SK-N-SH (cell line): ENCODE measurements around the gene OSTF1.

Source experiments
- FOXJ3 ChIP-seq: sonication (generic); formaldehyde crosslinking; IDR thresholded peaks from 2 replicates; pipeline ENCODE4 v1.5.1; 2020; ENCODE audit warnings: mild to moderate bottlenecking, missing genetic modification reagents
- GABPA ChIP-seq: IDR thresholded peaks from 2 replicates; pipeline ENCODE4 v1.4.0; 2012; ENCODE audit warnings: low read depth, mild to moderate bottlenecking
- MEF2A ChIP-seq: IDR thresholded peaks from 2 replicates; pipeline ENCODE4 v1.4.0; 2012; ENCODE audit warnings: low read depth, borderline replicate concordance
- NRF1 ChIP-seq: IDR thresholded peaks from 2 replicates; pipeline ENCODE4 v1.6.1; 2012; ENCODE audit warnings: low read depth, mild to moderate bottlenecking, low read length
- RAD21 ChIP-seq: IDR thresholded peaks from 2 replicates; pipeline ENCODE4 v1.6.1; 2012; ENCODE audit warnings: mild to moderate bottlenecking, low read length
- RFX5 ChIP-seq: IDR thresholded peaks from 2 replicates; pipeline ENCODE4 v1.6.1; 2012; ENCODE audit warnings: mild to moderate bottlenecking, improper control_type of control experiment, low read length
- TAF1 ChIP-seq: IDR thresholded peaks from 2 replicates; pipeline ENCODE4 v1.6.1; 2012; ENCODE audit warnings: low read depth, mild to moderate bottlenecking, low read length, moderate library complexity, borderline replicate concordance
- TF ChIP-seq, protein P1 (sequence below): fragments of 200-600 bp; sonication (generic); IDR thresholded peaks from 2 replicates; pipeline ENCODE4 v1.6.1; 2017; ENCODE audit warnings: antibody characterized with exemption, mild to moderate bottlenecking, moderate library complexity
- TF ChIP-seq, protein P2 (sequence below): IDR thresholded peaks from 2 replicates; pipeline ENCODE4 v1.6.1; 2012; ENCODE audit warnings: mild to moderate bottlenecking, low read depth, low read length, moderate library complexity
- TF ChIP-seq, protein P3 (sequence below): IDR thresholded peaks from 2 replicates; pipeline ENCODE4 v1.4.0; 2012; ENCODE audit warnings: low read depth

DNA sequence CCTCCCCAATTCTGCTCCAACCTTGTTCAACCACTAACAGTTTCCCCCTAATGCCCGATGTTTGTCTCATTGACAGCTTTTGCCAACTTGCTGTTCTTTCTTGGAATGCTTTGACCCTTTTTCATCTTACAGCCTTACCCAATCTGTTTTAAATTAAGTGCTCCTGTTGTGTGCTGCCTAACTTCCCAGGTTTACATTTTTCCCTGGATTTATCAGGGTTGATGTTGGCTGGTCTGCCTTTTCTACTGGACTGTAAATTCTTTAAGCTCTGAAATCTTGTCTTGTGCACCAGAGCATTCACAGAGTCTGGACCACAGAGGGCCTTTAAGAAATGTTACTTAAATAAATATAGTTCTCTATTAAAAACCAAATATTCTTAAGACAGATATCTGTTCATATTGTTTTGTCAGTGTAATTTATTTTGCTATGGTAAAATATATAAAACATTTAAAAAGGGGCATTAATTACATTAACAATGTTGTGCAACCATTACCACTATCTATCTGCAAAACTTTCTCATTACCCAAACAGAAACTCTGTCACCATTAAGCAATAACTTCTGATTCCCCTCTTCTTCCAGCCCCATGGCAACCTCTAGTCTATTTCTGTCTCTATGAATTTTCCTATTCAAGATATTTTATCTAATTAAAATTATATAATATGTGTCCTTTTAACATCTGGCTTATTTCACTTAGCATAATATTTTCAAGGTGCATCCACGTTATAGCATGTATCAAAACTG is 73.0 kb downstream of the OSTF1 start:
- no peak for TF ChIP-seq RAD21
- no peak for TF ChIP-seq FOXJ3 (CRISPR knock-in tag)
- TF ChIP-seq, protein P1, sequence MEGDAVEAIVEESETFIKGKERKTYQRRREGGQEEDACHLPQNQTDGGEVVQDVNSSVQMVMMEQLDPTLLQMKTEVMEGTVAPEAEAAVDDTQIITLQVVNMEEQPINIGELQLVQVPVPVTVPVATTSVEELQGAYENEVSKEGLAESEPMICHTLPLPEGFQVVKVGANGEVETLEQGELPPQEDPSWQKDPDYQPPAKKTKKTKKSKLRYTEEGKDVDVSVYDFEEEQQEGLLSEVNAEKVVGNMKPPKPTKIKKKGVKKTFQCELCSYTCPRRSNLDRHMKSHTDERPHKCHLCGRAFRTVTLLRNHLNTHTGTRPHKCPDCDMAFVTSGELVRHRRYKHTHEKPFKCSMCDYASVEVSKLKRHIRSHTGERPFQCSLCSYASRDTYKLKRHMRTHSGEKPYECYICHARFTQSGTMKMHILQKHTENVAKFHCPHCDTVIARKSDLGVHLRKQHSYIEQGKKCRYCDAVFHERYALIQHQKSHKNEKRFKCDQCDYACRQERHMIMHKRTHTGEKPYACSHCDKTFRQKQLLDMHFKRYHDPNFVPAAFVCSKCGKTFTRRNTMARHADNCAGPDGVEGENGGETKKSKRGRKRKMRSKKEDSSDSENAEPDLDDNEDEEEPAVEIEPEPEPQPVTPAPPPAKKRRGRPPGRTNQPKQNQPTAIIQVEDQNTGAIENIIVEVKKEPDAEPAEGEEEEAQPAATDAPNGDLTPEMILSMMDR = no peak
- TF ChIP-seq MEF2A = no peak
- no peak for TF ChIP-seq NRF1
- no peak for TF ChIP-seq GABPA
- TF ChIP-seq RFX5 = no peak
- no peak for TF ChIP-seq TAF1
- TF ChIP-seq, protein P2, sequence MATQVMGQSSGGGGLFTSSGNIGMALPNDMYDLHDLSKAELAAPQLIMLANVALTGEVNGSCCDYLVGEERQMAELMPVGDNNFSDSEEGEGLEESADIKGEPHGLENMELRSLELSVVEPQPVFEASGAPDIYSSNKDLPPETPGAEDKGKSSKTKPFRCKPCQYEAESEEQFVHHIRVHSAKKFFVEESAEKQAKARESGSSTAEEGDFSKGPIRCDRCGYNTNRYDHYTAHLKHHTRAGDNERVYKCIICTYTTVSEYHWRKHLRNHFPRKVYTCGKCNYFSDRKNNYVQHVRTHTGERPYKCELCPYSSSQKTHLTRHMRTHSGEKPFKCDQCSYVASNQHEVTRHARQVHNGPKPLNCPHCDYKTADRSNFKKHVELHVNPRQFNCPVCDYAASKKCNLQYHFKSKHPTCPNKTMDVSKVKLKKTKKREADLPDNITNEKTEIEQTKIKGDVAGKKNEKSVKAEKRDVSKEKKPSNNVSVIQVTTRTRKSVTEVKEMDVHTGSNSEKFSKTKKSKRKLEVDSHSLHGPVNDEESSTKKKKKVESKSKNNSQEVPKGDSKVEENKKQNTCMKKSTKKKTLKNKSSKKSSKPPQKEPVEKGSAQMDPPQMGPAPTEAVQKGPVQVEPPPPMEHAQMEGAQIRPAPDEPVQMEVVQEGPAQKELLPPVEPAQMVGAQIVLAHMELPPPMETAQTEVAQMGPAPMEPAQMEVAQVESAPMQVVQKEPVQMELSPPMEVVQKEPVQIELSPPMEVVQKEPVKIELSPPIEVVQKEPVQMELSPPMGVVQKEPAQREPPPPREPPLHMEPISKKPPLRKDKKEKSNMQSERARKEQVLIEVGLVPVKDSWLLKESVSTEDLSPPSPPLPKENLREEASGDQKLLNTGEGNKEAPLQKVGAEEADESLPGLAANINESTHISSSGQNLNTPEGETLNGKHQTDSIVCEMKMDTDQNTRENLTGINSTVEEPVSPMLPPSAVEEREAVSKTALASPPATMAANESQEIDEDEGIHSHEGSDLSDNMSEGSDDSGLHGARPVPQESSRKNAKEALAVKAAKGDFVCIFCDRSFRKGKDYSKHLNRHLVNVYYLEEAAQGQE = no peak
- TF ChIP-seq, protein P3, sequence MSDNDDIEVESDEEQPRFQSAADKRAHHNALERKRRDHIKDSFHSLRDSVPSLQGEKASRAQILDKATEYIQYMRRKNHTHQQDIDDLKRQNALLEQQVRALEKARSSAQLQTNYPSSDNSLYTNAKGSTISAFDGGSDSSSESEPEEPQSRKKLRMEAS = no peak
